NOMO-1 treated with DMSO at 0.1 percent for 48 hours (cell line): Measurements from ENCODE around the gene CABS1.

Experiments used
- DNase-seq: peaks from one replicate; lab custom pipeline; 2025; ENCODE audit not compliant: unreplicated experiment; lab: John Stamatoyannopoulos, UW

Gene CABS1

DNA sequence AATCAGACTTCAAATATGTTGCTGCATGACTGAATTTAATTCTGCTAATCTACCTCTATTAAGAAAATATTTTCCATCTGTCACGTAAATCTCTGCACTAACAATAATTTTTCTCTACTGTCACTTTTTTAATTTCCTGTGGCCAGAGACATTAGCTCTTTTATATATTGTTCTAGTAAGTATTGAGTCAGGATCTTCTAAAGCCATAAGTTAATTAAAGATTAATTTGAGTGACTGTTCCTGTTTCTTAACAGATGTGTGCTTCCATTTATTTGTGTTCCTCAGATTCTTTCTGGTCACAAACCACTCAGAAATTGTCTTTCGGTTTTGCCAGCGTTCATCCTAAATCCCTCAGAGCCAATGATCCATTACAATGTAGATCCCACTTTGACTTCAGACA lies 45.8 kb downstream of the CABS1 start:
- no peak for DNase-seq

DNA sequence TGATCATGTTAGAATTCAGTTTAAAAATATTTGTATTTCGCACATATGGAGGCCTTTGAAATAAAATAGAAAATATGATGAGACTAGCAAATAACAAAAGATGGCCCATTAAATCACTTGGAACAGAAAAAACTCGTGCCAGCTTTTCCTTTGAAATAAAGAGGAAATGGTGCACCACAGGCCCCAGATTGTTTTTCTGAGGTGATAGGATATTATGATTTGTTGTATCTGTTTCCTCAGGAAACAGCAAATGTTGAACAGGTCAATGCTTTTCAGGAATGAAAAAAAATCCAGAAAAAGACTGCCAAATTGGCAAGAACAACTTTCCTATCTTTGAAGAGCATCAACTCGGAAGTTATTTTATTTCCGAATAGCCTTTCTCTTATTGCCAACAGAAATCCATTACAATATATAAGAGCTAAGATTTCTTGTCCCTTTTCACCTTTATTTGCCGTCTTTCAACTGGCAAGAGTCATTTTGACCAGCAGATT lies 48.0 kb downstream of the CABS1 start, which contains the start of gene SMR3B:
Gene SMR3B (plus strand): TSS at position 441 of the 491 bp plus-strand sequence. CDS start 1,380 bp downstream, outside the sequence.
- DNase-seq: no peak
